ENCODE results near the gene SMR3A. TPM values are rescaled to one million over a fixed set of nuclear protein-coding genes. Genes with fewer than 3 reads are reported as not detected.

Gene SMR3A
- total and polyA plus RNA-seq, 2 of the 4 experiments (the other 2 are of a cell fraction), result not detected

GRCh38 chr4:70371987-70372386 is 11.4 kb downstream of the SMR3A start:
- H3K36me3 ChIP-seq (ENCODE audit: control insufficient read depth, insufficient read depth, low read length), result no peaks in the 10 kb centered on the region
- H2BK20ac ChIP-seq (ENCODE audit: low read depth, low read length), result no peak overlapping the region
- H3K9ac ChIP-seq (ENCODE audit: low read depth, low read length), result no peak overlapping the region
- no CpG with 5 or more reads among the region's 4 CpGs for WGBS, 2 experiments (ENCODE audit: extremely low coverage in 2 of 2, insufficient read length in 1 of 2)
- no peaks in the 10 kb centered on the region for H3K9me3 ChIP-seq (ENCODE audit: control insufficient read depth, insufficient read depth, low read length)
- no peak overlapping the region for H3K14ac ChIP-seq (replicated peaks; ENCODE audit: low read depth, low read length)
- no peak overlapping the region for H3K4me2 ChIP-seq (ENCODE audit: low read depth, low read length)
- ATAC-seq (ENCODE audit: low read depth), result no peak
- no peak overlapping the region for H2BK5ac ChIP-seq (ENCODE audit: low read depth, low read length, poor library complexity, severe bottlenecking)
- no peak overlapping the region for H2AK5ac ChIP-seq (ENCODE audit: low read depth, low read length)
- no peaks in the 10 kb centered on the region for H3K4me1 ChIP-seq (ENCODE audit: control insufficient read depth, insufficient read depth, low read length)
- in situ Hi-C loops (cut with MboI; ENCODE audit: low sequenced_read_pairs), result no loop called here
- H2AK9ac ChIP-seq (replicated peaks; ENCODE audit: low read depth, low read length, poor library complexity), result no peak overlapping the region
- intact Hi-C loops (cut with micrococcal nuclease), result no loop called here
- dilution Hi-C loops (cut with HindIII; ENCODE audit: low sequenced_read_pairs, unreplicated experiment), result no loop called here
- TF ChIP-seq RAD21 (IDR thresholded peaks at IDR 0.05; ENCODE audit: low read length), result no peak
- no peaks in the 10 kb centered on the region for H4K20me1 ChIP-seq (ENCODE audit: insufficient read depth, low read length)
- no peak overlapping the region for H4K91ac ChIP-seq (ENCODE audit: insufficient read depth, low read depth, low read length)
- no peak for DNase-seq
- no peak overlapping the region for H3K4ac ChIP-seq (ENCODE audit: low read depth, low read length)
- no peak overlapping the region for H2AFZ ChIP-seq (replicated peaks; ENCODE audit: low read length, poor library complexity)
- H3K27me3 ChIP-seq (ENCODE audit: control insufficient read depth, insufficient read depth, low read length), result no peaks in the 10 kb centered on the region
- H4K8ac ChIP-seq (ENCODE audit: low read depth in 2 of 2, low read length in 2 of 2), result no peak overlapping the region
- no peak overlapping the region for H3K56ac ChIP-seq (ENCODE audit: extremely low read depth, insufficient read depth, low read length)
- H3K27ac ChIP-seq (ENCODE audit: insufficient read depth, low read length), result no peak overlapping the region
- no peak overlapping the region for H3K18ac ChIP-seq (ENCODE audit: low read depth, low read length)
- no peak overlapping the region for H2BK120ac ChIP-seq (ENCODE audit: low read depth, low read length)
- ChIA-PET CTCF (no interaction called here), POLR2A (ENCODE audit: unreplicated experiment) (no interaction called here)
- no peaks in the 10 kb centered on the region for H3K9me1 ChIP-seq (ENCODE audit: insufficient read depth, low read length)
- no peaks in the 10 kb centered on the region for H3K79me1 ChIP-seq (ENCODE audit: low read depth in 1 of 2, low read length in 2 of 2)
- no peak overlapping the region for H2BK15ac ChIP-seq (ENCODE audit: low read depth, low read length)
- no peak overlapping the region for H3K23ac ChIP-seq (ENCODE audit: low read depth, low read length)
- no peak overlapping the region for H3K4me3 ChIP-seq (ENCODE audit: insufficient read depth, low read depth, low read length)
- no TSS peak for BruUV-seq (replicated peaks)
- no peak overlapping the region for H4K5ac ChIP-seq (ENCODE audit: low read depth, low read length)

Measured in IMR-90 (cell line).